Peyer's patch (tissue), 4 donors: Measurements from ENCODE around the gene BTAF1. TPM values are rescaled to one million over a fixed set of nuclear protein-coding genes. Genes with fewer than 3 reads are reported as not detected.

Experiments used
- DNase-seq, 3 donors: peaks; one replicate each; pipeline ENCODE4 v3.0.0-alpha.2; 2017 to 2019
- H3K27ac ChIP-seq, 4 donors: fragments of 200-600 bp; sonication (generic); one replicate each; pipeline ENCODE4 v1.5.1; 2016 to 2019
- H3K27me3 ChIP-seq, 2 donors: fragments of 200-600 bp; sonication (generic); one replicate each; pipeline ENCODE4 v1.5.1; 2019
- H3K36me3 ChIP-seq, 3 donors: fragments of 200-600 bp; sonication (generic); one replicate each; pipeline ENCODE4 v1.5.1; 2016 to 2019
- H3K4me1 ChIP-seq, 4 donors: fragments of 200-600 bp; sonication (generic); one replicate each; pipeline ENCODE4 v1.5.1; 2016 to 2019
- H3K4me3 ChIP-seq, 4 donors: fragments of 200-600 bp; sonication (generic); 1 replicate in 3 of 4; 2 replicates in 1 of 4; pipeline ENCODE4 v1.5.1; 2016 to 2019; ENCODE audit warnings: mild to moderate bottlenecking in 1 of 4
- H3K9me3 ChIP-seq, 4 donors: fragments of 200-600 bp; sonication (generic); one replicate each; pipeline ENCODE4 v1.5.1; 2016 to 2019; ENCODE audit warnings: mild to moderate bottlenecking in 1 of 4
- POLR2A ChIP-seq, 2 donors: fragments of 450-650 bp; IDR thresholded peaks; one replicate each; pipeline ENCODE4 v1.5.1; 2017; ENCODE audit warnings: antibody characterized with exemption in 2 of 2, mild to moderate bottlenecking in 2 of 2, moderate library complexity in 2 of 2
- total RNA-seq, 4 donors: library from RNA; depleted of rRNA; stranded (reverse); fragments of >200 nt; gene quantifications; one replicate each; pipeline ENCODE4 v1.1.0, GENCODE V29; 2016
- TF ChIP-seq, protein P1 (sequence below), 6 experiments: fragments of 450-650 bp in 4 of 6; fragments of 200-600 bp in 2 of 6; sonication (generic) in 1 of 6; IDR thresholded peaks; one replicate each; pipeline ENCODE4 v1.5.1; 2017 to 2019; ENCODE audit warnings: antibody characterized with exemption in 6 of 6, mild to moderate bottlenecking in 3 of 6, moderate library complexity in 1 of 6

The BTAF1 gene
- total RNA-seq, 4 donors from 2014 or later, result 37.0 to 60.2 (median 45.4) TPM

DNA sequence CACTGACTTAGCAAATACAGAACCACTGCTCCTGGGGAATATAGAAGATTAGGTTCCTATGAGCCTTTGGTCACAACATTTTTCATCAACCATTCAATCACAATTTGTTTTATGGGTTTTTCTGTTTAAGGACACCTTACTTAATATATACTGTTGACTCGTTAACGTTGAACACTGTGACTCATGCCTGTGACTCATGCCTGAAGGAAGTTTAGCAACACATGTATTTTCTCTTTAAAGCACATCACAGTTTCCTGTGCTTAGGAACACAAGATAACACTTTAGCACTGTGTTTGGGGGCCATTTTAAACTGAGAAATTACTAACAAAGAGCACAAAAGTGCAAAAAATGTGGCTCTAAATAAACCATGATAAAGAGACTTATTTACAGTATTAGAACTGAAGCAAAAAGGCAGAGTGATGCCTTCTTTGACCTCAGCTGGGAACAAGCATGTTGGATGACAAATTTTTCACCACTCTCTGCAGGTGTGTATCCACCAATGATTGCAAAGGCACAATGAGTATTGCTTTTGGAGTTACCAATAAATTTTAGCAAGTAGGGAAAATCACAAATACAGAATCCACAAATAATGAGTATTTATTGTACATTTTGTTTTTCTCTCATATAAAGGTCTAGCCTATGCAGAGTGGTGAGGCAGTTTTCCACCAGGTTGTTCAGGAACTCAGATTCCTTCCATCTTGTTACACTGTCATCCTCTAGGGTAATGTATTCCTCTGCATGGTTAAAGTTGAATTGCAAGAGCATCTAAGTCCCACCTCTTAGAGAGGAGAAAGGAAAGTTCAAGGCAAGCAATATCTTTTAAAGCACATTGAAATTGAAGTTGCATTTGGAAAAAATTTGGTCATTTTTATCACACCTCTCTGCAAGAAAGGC, 21.5 kb upstream of the BTAF1 start:
- DNase-seq, result peak in 1 of 3 donors; percentile 76
- H3K9me3 ChIP-seq, result no peaks in the 10 kb centered on the region
- H3K27ac ChIP-seq, result peak overlapping the region in 1 of 4 donors; percentile 55
- H3K4me1 ChIP-seq, result no peaks in the 10 kb centered on the region
- no peaks in the 10 kb centered on the region for H3K27me3 ChIP-seq
- no peaks in the 10 kb centered on the region for H3K36me3 ChIP-seq
- TF ChIP-seq, protein P1, sequence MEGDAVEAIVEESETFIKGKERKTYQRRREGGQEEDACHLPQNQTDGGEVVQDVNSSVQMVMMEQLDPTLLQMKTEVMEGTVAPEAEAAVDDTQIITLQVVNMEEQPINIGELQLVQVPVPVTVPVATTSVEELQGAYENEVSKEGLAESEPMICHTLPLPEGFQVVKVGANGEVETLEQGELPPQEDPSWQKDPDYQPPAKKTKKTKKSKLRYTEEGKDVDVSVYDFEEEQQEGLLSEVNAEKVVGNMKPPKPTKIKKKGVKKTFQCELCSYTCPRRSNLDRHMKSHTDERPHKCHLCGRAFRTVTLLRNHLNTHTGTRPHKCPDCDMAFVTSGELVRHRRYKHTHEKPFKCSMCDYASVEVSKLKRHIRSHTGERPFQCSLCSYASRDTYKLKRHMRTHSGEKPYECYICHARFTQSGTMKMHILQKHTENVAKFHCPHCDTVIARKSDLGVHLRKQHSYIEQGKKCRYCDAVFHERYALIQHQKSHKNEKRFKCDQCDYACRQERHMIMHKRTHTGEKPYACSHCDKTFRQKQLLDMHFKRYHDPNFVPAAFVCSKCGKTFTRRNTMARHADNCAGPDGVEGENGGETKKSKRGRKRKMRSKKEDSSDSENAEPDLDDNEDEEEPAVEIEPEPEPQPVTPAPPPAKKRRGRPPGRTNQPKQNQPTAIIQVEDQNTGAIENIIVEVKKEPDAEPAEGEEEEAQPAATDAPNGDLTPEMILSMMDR (IDR thresholded peaks at IDR 0.05), result no peak
- no peak for TF ChIP-seq POLR2A (IDR thresholded peaks at IDR 0.05)
- no peak overlapping the region for H3K4me3 ChIP-seq

DNA sequence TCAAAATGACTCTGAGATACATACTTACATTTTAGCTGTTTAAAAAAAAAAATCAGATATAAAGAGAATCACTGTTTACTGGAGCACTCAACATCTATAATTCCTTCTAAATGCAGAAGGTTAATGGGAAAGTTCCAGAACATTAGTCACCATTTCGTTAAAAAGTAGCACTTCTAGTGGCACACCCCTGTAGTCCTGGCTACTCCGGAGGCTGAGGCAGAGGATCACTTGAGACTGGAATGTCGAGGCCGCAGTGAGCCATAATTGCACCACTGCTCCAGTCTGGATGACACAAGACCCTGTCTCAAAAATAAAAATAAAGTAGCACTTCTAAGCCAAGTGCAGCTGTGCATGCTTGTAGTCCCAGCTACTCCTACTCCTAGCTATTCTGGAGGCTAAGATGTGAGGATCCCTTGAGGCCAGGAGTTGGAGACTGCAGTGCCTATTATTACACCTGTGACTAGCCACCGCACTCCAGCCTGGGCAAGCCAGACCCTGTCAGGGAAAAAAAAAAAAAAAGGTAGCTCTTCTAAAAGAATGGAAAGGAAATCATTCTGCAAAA, 16.5 kb upstream of the BTAF1 start:
- Histone ChIP-seq H3K4me3 (no peak overlapping the region), H3K4me1 (no peaks in the 10 kb centered on the region), H3K9me3 (no peaks in the 10 kb centered on the region), H3K27me3 (no peaks in the 10 kb centered on the region), H3K27ac (no peak overlapping the region), H3K36me3 (no peaks in the 10 kb centered on the region)
- DNase-seq, result no peak
- TF ChIP-seq, protein P1 (IDR thresholded peaks at IDR 0.05), result no peak
- TF ChIP-seq POLR2A (IDR thresholded peaks at IDR 0.05), result no peak

DNA sequence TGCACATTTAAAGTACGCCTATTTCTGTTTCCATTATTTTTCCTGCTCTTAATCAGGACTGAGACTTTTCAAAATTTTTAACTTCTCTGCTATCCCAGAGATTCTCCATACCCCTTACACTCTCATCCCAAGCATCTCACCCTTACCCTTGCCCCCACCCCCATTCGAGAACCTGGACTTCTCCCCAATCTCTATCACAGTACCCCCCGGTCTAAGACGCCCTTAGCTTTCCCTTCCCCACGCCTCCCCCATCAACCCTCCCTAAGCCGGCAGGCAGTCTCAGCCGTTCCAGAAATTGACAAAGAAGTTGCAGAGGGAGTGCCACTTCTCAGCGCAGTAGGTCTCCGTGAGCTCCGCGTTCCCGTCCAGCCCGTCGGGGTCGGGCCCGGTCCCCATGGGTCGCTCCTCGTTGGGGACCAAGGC, 15.6 kb upstream of the BTAF1 start:
- H3K4me1 ChIP-seq, result no peaks in the 10 kb centered on the region
- H3K27me3 ChIP-seq, result no peaks in the 10 kb centered on the region
- TF ChIP-seq POLR2A (IDR thresholded peaks at IDR 0.05), result no peak
- TF ChIP-seq, protein P1 (IDR thresholded peaks at IDR 0.05), result no peak
- DNase-seq, result no peak
- no peaks in the 10 kb centered on the region for H3K36me3 ChIP-seq
- peak overlapping the region; percentile 68 to 89 (median 85) for H3K4me3 ChIP-seq
- no peaks in the 10 kb centered on the region for H3K9me3 ChIP-seq
- H3K27ac ChIP-seq, result peak overlapping the region; percentile 57 to 86 (median 69)

DNA sequence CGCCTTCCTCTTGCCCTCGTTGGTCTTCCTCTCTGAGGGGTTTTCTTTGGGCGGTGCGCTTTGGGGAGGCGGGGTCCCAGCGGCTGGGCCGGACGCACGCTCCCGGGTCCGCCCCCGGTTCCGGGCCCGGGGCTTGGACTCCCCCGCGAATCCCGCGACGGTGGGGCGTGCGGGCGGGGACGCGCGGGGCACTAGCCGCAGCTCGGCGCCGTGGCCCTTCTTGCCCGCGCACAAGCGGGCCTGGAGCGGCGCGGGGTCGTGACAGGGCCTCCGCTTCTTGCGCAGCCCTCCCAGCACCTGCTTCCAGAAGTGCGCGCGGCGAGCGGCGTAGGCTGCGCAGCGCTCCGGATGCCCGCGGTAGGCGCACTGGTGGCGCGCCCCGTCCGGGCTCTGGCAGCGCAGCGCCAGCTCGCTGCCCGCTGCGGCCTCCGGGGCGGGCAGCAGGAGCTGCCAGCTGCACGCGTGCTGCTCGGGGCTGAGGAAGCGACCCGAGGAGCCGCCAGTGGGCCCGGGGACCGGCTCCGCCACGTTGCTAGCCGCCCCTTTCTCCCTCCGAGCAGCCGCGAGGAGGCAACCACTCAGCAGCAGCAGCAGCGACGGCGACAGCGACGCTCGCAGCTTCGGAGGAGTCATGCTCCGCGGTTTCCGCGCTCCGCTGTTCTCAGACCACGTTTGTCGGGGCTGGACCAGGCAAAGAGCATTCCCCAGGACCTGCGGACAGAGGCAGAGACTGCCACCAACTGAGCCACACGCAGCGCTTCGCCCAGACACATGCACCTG, 15.0 kb upstream of the BTAF1 start:
- TF ChIP-seq, protein P1 (IDR thresholded peaks at IDR 0.05), result peak in 4 of 6 experiments; percentile 20 to 37 (median 27)
- no peak for TF ChIP-seq POLR2A (IDR thresholded peaks at IDR 0.05)
- Histone ChIP-seq H3K4me1 (no peaks in the 10 kb centered on the region), H3K9me3 (no peaks in the 10 kb centered on the region), H3K27ac (peak overlapping the region; percentile 57 to 86 (median 69)), H3K4me3 (peak overlapping the region; percentile 68 to 89 (median 85)), H3K36me3 (no peaks in the 10 kb centered on the region), H3K27me3 (no peaks in the 10 kb centered on the region)
- peak; percentile 66 to 86 (median 81) for DNase-seq

DNA sequence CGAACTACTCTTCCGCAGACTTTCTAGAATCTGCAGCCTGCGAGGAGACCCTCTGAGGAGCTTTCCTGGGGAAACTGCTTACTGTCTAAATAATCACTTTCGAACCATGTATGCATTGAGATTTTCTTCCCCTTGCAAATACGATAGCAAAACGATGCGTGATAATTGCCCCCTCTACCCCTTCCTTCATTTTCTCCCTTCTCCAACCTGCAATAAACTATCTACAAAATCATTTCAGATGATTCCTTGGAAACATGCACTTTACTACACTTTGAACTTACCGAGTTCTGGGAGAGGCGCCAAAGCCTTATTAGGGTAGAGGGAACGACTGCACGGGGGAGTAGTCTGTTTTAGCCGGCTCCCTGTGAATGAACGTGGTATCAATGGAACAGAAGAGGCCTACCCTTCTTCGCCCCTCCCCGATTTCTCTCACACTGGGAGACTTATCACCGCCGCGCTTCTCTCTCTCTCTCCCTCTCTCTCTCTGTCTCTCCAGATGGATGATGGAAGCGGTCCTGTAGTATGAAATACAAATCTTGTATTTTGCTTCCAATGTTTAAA, 14.4 kb upstream of the BTAF1 start, which contains the start of gene FGFBP3:
FGFBP3 (minus strand) TSS at position 370 of the 561 bp plus-strand sequence. CDS start 517 bp downstream, outside the sequence.
- H3K9me3 ChIP-seq, result no peaks in the 10 kb centered on the region
- no peaks in the 10 kb centered on the region for H3K4me1 ChIP-seq
- no peaks in the 10 kb centered on the region for H3K36me3 ChIP-seq
- H3K4me3 ChIP-seq, result peak within 1 kb of the TSS; percentile 68 to 89 (median 85)
- DNase-seq, result peak in 1 of 3 donors; percentile 51
- H3K27me3 ChIP-seq, result no peaks in the 10 kb centered on the region
- TF ChIP-seq, protein P1 (IDR thresholded peaks at IDR 0.05), result no peak
- TF ChIP-seq POLR2A (IDR thresholded peaks at IDR 0.05), result no peak
- peak within 1 kb of the TSS; percentile 57 to 86 (median 69) for H3K27ac ChIP-seq
